Endodermal cell (in vitro differentiated cells): ENCODE data around the gene BTBD6. TPM values are rescaled to one million over a fixed set of nuclear protein-coding genes. Genes with fewer than 3 reads are reported as not detected.

ENCODE experiments used
- DNase-seq: peaks from one replicate; pipeline ENCODE4 v3.0.0-alpha.2; 2017
- H3K27ac ChIP-seq: 2 replicates; pipeline ENCODE4 v1.5.1; 2013; ENCODE audit warnings: mild to moderate bottlenecking, low read depth, low read length, moderate library complexity
- H3K27me3 ChIP-seq: 2 replicates; pipeline ENCODE4 v1.6.1; 2013; ENCODE audit warnings: mild to moderate bottlenecking, low read length, moderate library complexity; ENCODE audit not compliant: insufficient read depth, control insufficient read depth, poor library complexity, severe bottlenecking
- H3K36me3 ChIP-seq: 2 replicates; pipeline ENCODE4 v1.7.0; 2013; ENCODE audit warnings: mild to moderate bottlenecking, low read length, moderate library complexity; ENCODE audit not compliant: control insufficient read depth, insufficient read depth
- H3K4me1 ChIP-seq: one replicate; pipeline ENCODE4 v1.7.0; 2013; ENCODE audit warnings: low read length; ENCODE audit not compliant: control insufficient read depth, insufficient read depth
- H3K4me3 ChIP-seq: 2 replicates; pipeline ENCODE4 v1.5.1; 2013; ENCODE audit warnings: mild to moderate bottlenecking, low read length, moderate library complexity
- H3K9ac ChIP-seq: 2 replicates; pipeline ENCODE4 v1.6.1; 2013; ENCODE audit warnings: mild to moderate bottlenecking, low read length, moderate library complexity; ENCODE audit not compliant: poor library complexity, severe bottlenecking; ENCODE audit errors: extremely low read depth
- H3K9me3 ChIP-seq: 2 replicates; pipeline ENCODE4 v1.6.1; 2013; ENCODE audit warnings: mild to moderate bottlenecking, low read length, moderate library complexity; ENCODE audit not compliant: control insufficient read depth
- H3K27ac Mint-ChIP-seq: 2 replicates; pipeline ENCODE4 v1.8.0; 2020; ENCODE audit warnings: mixed read lengths
- H3K27me3 Mint-ChIP-seq: 2 replicates; pipeline ENCODE4 v1.8.0; 2021; ENCODE audit warnings: mild to moderate bottlenecking, mixed read lengths; ENCODE audit not compliant: insufficient read depth
- H3K36me3 Mint-ChIP-seq: 2 replicates; pipeline ENCODE4 v1.8.0; 2020; ENCODE audit warnings: low read depth, mixed read lengths
- H3K4me1 Mint-ChIP-seq: 2 replicates; pipeline ENCODE4 v1.8.0; 2020; ENCODE audit warnings: mixed read lengths
- H3K4me3 Mint-ChIP-seq: 2 replicates; pipeline ENCODE4 v1.8.0; 2020; ENCODE audit warnings: mild to moderate bottlenecking, moderate library complexity, mixed read lengths
- H3K9me3 Mint-ChIP-seq: 2 replicates; pipeline ENCODE4 v1.8.0; 2020; ENCODE audit warnings: mild to moderate bottlenecking, mixed read lengths
- WGBS, 2 experiments: methylation state at CpG; one replicate each; pipeline versions ENCODE4 v1.1.5 to v1.1.7; 2013; ENCODE audit warnings: missing lambda C conversion rate in 2 of 2, mixed read lengths in 1 of 2; ENCODE audit not compliant: insufficient coverage in 1 of 2, insufficient read length in 1 of 2; 5-methylcytosine and 5-hydroxymethylcytosine counted together
- total RNA-seq, 2 donors: library from RNA; stranded (reverse); fragmentation: NEBNext Ultra II Directional in 1 of 2; extraction: Animal tissue kit (Norgen Biotek cat#: 25700) in 1 of 2; gene quantifications; 2 replicates in 1 of 2; 3 replicates in 1 of 2; pipeline ENCODE4 v1.2.1, GENCODE V29; 2021
- TF ChIP-seq, protein P1 (sequence below): fragments of 200-600 bp; sonication (generic); conservative IDR thresholded peaks from 2 replicates; pipeline ENCODE4 v1.5.0; 2021; ENCODE audit warnings: antibody characterized with exemption, mild to moderate bottlenecking

BTBD6 gene
- total RNA-seq, 2 donors from 2014 or later = 21.8 to 26.9 TPM

DNA sequence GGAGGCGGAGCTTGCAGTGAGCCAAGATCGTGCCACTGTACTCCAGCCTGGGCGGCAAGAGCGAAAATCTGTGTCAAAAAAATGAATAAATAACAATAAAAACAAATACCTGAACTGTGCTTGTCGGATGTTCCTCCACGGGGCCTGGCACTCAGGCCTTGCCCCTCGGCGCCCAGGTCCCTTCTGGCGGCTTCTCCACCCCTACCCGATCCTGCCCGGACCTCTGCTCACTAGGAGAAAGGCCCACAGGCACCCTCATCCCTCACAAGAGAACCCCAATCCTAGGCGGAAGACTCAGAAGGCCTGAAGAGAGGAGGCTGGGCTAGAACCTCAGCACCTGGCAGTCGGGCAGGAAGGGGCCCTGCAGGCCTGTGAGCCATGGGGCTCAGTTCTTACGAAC lies 21.0 kb upstream of the BTBD6 start:
- H3K4me1 ChIP-seq = no peaks in the 10 kb centered on the region
- H3K9ac ChIP-seq = no peak overlapping the region
- H3K9me3 ChIP-seq = no peaks in the 10 kb centered on the region
- Mint-ChIP-seq H3K27ac (no peak overlapping the region), H3K36me3 (peaks cover 34% of the 10 kb centered on the region), H3K4me3 (no peak overlapping the region), H3K27me3 (no peaks in the 10 kb centered on the region), H3K4me1 (no peaks in the 10 kb centered on the region), H3K9me3 (no peaks in the 10 kb centered on the region)
- no peak overlapping the region for H3K4me3 ChIP-seq
- 92 to 99% methylated on average over 11 to 14 of the region's 14 CpGs for WGBS, 2 experiments
- DNase-seq = no peak
- H3K27ac ChIP-seq = no peak overlapping the region
- TF ChIP-seq, protein P1, sequence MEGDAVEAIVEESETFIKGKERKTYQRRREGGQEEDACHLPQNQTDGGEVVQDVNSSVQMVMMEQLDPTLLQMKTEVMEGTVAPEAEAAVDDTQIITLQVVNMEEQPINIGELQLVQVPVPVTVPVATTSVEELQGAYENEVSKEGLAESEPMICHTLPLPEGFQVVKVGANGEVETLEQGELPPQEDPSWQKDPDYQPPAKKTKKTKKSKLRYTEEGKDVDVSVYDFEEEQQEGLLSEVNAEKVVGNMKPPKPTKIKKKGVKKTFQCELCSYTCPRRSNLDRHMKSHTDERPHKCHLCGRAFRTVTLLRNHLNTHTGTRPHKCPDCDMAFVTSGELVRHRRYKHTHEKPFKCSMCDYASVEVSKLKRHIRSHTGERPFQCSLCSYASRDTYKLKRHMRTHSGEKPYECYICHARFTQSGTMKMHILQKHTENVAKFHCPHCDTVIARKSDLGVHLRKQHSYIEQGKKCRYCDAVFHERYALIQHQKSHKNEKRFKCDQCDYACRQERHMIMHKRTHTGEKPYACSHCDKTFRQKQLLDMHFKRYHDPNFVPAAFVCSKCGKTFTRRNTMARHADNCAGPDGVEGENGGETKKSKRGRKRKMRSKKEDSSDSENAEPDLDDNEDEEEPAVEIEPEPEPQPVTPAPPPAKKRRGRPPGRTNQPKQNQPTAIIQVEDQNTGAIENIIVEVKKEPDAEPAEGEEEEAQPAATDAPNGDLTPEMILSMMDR = no peak
- no peaks in the 10 kb centered on the region for H3K27me3 ChIP-seq
- peaks cover 34% of the 10 kb centered on the region for H3K36me3 ChIP-seq

- Histone ChIP-seq H3K36me3 (peaks cover 27% of the 10 kb centered on the region), H3K27me3 (no peaks in the 10 kb centered on the region), H3K27ac (peak overlapping the region; percentile 17), H3K9me3 (no peaks in the 10 kb centered on the region), H3K4me3 (no peak overlapping the region), H3K4me1 (no peaks in the 10 kb centered on the region), H3K9ac (no peak overlapping the region)
- Mint-ChIP-seq H3K36me3 (peaks cover 25% of the 10 kb centered on the region), H3K9me3 (no peaks in the 10 kb centered on the region), H3K27me3 (no peaks in the 10 kb centered on the region), H3K4me1 (no peaks in the 10 kb centered on the region), H3K4me3 (no peak overlapping the region), H3K27ac (no peak overlapping the region)
- TF ChIP-seq, protein P1 = no peak
- no peak for DNase-seq
- 92 to 94% methylated on average over 10 to 17 of the region's 17 CpGs for WGBS, 2 experiments
Observed at GRCh38 chr14:105228562-105228961, 19.8 kb upstream of the BTBD6 start.

- Histone ChIP-seq H3K4me1 (no peaks in the 10 kb centered on the region), H3K36me3 (peaks cover 23% of the 10 kb centered on the region), H3K27me3 (no peaks in the 10 kb centered on the region), H3K27ac (peak overlapping the region; percentile 17), H3K9me3 (no peaks in the 10 kb centered on the region), H3K4me3 (no peak overlapping the region), H3K9ac (no peak overlapping the region)
- Mint-ChIP-seq H3K4me1 (no peaks in the 10 kb centered on the region), H3K9me3 (no peaks in the 10 kb centered on the region), H3K27ac (no peak overlapping the region), H3K36me3 (peaks cover 20% of the 10 kb centered on the region), H3K27me3 (no peaks in the 10 kb centered on the region), H3K4me3 (no peak overlapping the region)
- WGBS, 2 experiments = 96 to 100% methylated on average over 7 to 16 of the region's 18 CpGs
- DNase-seq = no peak
- TF ChIP-seq, protein P1 = no peak
Observed at GRCh38 chr14:105229099-105229655, 19.2 kb upstream of the BTBD6 start.
